B cell (primary cell): ENCODE results near the gene RERGL. TPM values are rescaled to one million over a fixed set of nuclear protein-coding genes. Genes with fewer than 3 reads are reported as not detected.

Experiments used
- ATAC-seq: fragments of 200-7000 bp; cut with Tn5 transposase; one replicate; pipeline ENCODE4 v1.10.0; 2021; ENCODE audit warnings: low read depth, mild to moderate bottlenecking, moderate number of reproducible peaks, moderate library complexity
- CTCF ChIA-PET: fragments of 350-600 bp; sonication (Branson Sonifier 250); formaldehyde crosslinking; loops from one replicate; lab custom pipeline; 2021; ENCODE audit warnings: antibody characterized with exemption, inconsistent platforms; lab: Charles Lee
- POLR2A ChIA-PET: fragments of 350-600 bp; sonication (Branson Sonifier 250); formaldehyde crosslinking; loops from one replicate; lab custom pipeline; 2021; ENCODE audit warnings: antibody characterized with exemption; lab: Charles Lee
- DNase-seq: peaks from one replicate; pipeline ENCODE4 v3.0.0; 2013
- H2AFZ ChIP-seq: 2 replicates; pipeline ENCODE4 v1.6.1; 2012; ENCODE audit warnings: mild to moderate bottlenecking, low read depth, low read length; ENCODE audit not compliant: insufficient read depth, poor library complexity, severe bottlenecking
- H3K27ac ChIP-seq, 2 donors: 1 replicate in 1 of 2; 2 replicates in 1 of 2; pipeline ENCODE4 v1.5.1; 2012 to 2013; ENCODE audit warnings: low read length in 2 of 2, mild to moderate bottlenecking in 2 of 2, moderate library complexity in 1 of 2
- H3K27me3 ChIP-seq, 4 experiments: fragments of 200-600 bp in 1 of 4; sonication (generic) in 1 of 4; replicated peaks in 1 of 4; 1 replicate in 2 of 4; 2 replicates in 2 of 4; pipeline versions ENCODE4 v1.6.1 to v1.7.0; 2013 to 2016; ENCODE audit warnings: low read length in 3 of 4, mild to moderate bottlenecking in 2 of 4, mixed read lengths in 1 of 4, moderate library complexity in 1 of 4; ENCODE audit not compliant: insufficient read depth in 4 of 4, control insufficient read depth in 3 of 4; ENCODE audit errors: control extremely low read depth in 1 of 4
- H3K36me3 ChIP-seq, 2 experiments: replicated peaks in 1 of 2; 1 replicate in 1 of 2; 2 replicates in 1 of 2; pipeline versions ENCODE4 v1.6.1 to v1.7.1; 2013; ENCODE audit warnings: low read length in 1 of 2; ENCODE audit not compliant: insufficient read depth in 2 of 2, control insufficient read depth in 1 of 2; ENCODE audit errors: control extremely low read depth in 1 of 2, extremely low read depth in 1 of 2
- H3K4me1 ChIP-seq, 2 donors: fragments of 200-600 bp in 1 of 2; sonication (generic) in 1 of 2; 1 replicate in 1 of 2; 2 replicates in 1 of 2; pipeline versions ENCODE4 v1.5.1 to v1.6.1; 2013 to 2017; ENCODE audit warnings: low read length in 2 of 2; ENCODE audit not compliant: control insufficient read depth in 2 of 2, insufficient read depth in 2 of 2
- H3K4me2 ChIP-seq: replicated peaks from 2 replicates; pipeline ENCODE3; 2012; ENCODE audit warnings: mild to moderate bottlenecking, low read depth, low read length; ENCODE audit not compliant: poor library complexity, severe bottlenecking
- H3K4me3 ChIP-seq, 5 experiments: fragments of 200-600 bp in 1 of 5; sonication (generic) in 1 of 5; 1 replicate in 3 of 5; 2 replicates in 2 of 5; pipeline versions ENCODE4 v1.5.1 to v1.7.0; 2011 to 2016; ENCODE audit warnings: low read length in 4 of 5, mild to moderate bottlenecking in 4 of 5, low read depth in 2 of 5, control low read depth in 1 of 5, moderate library complexity in 1 of 5; ENCODE audit not compliant: insufficient read depth in 1 of 5; ENCODE audit errors: control extremely low read depth in 1 of 5, extremely low read depth in 1 of 5
- H3K79me2 ChIP-seq: fragments of 200-600 bp; sonication (generic); one replicate; pipeline ENCODE4 v1.6.0; 2016; ENCODE audit warnings: low read length; ENCODE audit not compliant: control insufficient read depth, insufficient read depth
- H3K9ac ChIP-seq: fragments of 200-600 bp; sonication (generic); 2 replicates; pipeline ENCODE4 v1.6.1; 2017; ENCODE audit warnings: mild to moderate bottlenecking, low read length, moderate library complexity
- H3K9me3 ChIP-seq, 3 donors: one replicate each; pipeline versions ENCODE4 v1.6.1 to v1.7.1; 2013; ENCODE audit warnings: low read length in 2 of 3; ENCODE audit not compliant: control insufficient read depth in 2 of 3, insufficient read depth in 1 of 3; ENCODE audit errors: control extremely low read depth in 1 of 3
- H4K20me1 ChIP-seq: 2 replicates; pipeline ENCODE4 v1.6.0; 2012; ENCODE audit warnings: mild to moderate bottlenecking, low read length; ENCODE audit not compliant: insufficient read depth, control insufficient read depth, poor library complexity, severe bottlenecking
- H3K27ac Mint-ChIP-seq: one replicate; pipeline ENCODE4 v1.8.0; 2021; ENCODE audit warnings: mixed read lengths
- H3K27me3 Mint-ChIP-seq: one replicate; pipeline ENCODE4 v1.8.0; 2021; ENCODE audit warnings: mixed read lengths
- H3K4me1 Mint-ChIP-seq: one replicate; pipeline ENCODE4 v1.8.0; 2021; ENCODE audit warnings: mixed read lengths
- H3K4me3 Mint-ChIP-seq: one replicate; pipeline ENCODE4 v1.8.0; 2021; ENCODE audit warnings: mixed read lengths
- H3K9me3 Mint-ChIP-seq: one replicate; pipeline ENCODE4 v1.8.0; 2022; ENCODE audit warnings: mixed read lengths; ENCODE audit not compliant: insufficient read depth
- CTCF ChIP-seq: fragments of 200-600 bp; IDR thresholded peaks from one replicate; pipeline ENCODE4 v1.8.0; 2022; ENCODE audit warnings: antibody characterized with exemption, mild to moderate bottlenecking
- EZH2 ChIP-seq: IDR thresholded peaks from 2 replicates; pipeline ENCODE4 v1.6.1; 2012; ENCODE audit warnings: borderline replicate concordance, low read depth, mild to moderate bottlenecking, moderate library complexity, low read length; ENCODE audit not compliant: insufficient read depth, poor library complexity, severe bottlenecking
- WGBS: methylation state at CpG from one replicate; pipeline ENCODE4 v1.1.5; 2013; ENCODE audit warnings: missing lambda C conversion rate; ENCODE audit not compliant: insufficient coverage; 5-methylcytosine and 5-hydroxymethylcytosine counted together
- intact Hi-C: fragments of 100-400 bp; cut with micrococcal nuclease; formaldehyde crosslinking; loops from one replicate; pipeline ENCODE4 v1.10.0; 2022
- polyA plus RNA-seq: library from polyadenylated mRNA; depleted of rRNA; stranded (reverse); fragments of >200 nt; gene quantifications from 2 replicates; pipeline ENCODE4 v1.2.3, GENCODE V29; 2012
- total RNA-seq, 2 donors: library from RNA; stranded (reverse); fragments of 120-200 nt in 1 of 2; gene quantifications; 1 replicate in 1 of 2; 2 replicates in 1 of 2; pipeline versions ENCODE4 v1.2.3 to v1.2.4, GENCODE V29; 2013 to 2022

RERGL gene
- total and polyA plus RNA-seq, 2 donors (not counting 1 experiment from before 2014, with no cell fraction given), result not detected

DNA sequence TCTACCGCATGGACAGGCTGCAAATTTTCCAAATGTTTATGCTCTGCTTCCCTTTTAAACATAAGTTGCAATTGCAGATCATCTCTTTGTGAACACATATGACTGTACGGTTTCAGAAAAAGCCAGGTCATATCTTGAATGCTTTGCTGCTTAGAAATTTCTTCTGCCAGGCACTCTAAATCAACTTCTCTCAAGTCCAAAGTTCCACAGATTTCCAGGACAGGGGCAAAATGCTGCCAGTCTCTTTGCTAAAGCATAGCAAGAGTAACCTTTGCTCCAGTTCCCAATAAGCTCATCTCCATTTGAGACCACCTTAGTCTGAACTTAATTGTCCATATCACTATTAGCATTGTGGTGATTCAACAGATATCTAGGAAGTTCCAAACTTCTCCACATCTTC lies 13.6 kb upstream of the RERGL start:
- WGBS, result 100% methylated on average over 2 of the region's 2 CpGs
- Mint-ChIP-seq H3K4me3 (no peak overlapping the region), H3K4me1 (peaks cover 4% of the 10 kb centered on the region), H3K9me3 (no peaks in the 10 kb centered on the region), H3K27me3 (no peaks in the 10 kb centered on the region), H3K27ac (no peak overlapping the region)
- ATAC-seq (no peak), DNase-seq (no peak)
- POLR2A ChIA-PET, result no interaction called here
- Histone ChIP-seq H3K4me2 (no peak overlapping the region), H3K36me3 (no peaks in the 10 kb centered on the region), H3K79me2 (no peaks in the 10 kb centered on the region), H3K9me3 (peaks cover 0 to 3% (median 1%) of the 10 kb centered on the region in 3 donors), H3K27ac (no peak overlapping the region), H3K9ac (no peak overlapping the region), H3K4me3 (no peak overlapping the region), H3K27me3 (no peaks in the 10 kb centered on the region), H4K20me1 (no peaks in the 10 kb centered on the region), H3K4me1 (no peaks in the 10 kb centered on the region), H2AFZ (no peak overlapping the region)
- intact Hi-C loops, result no loop called here
- CTCF ChIA-PET, result no interaction called here
- TF ChIP-seq CTCF (no peak), EZH2 (no peak)

- no peak overlapping the region for H3K4me2 ChIP-seq
- no peaks in the 10 kb centered on the region for H3K4me1 ChIP-seq
- DNase-seq, result no peak
- H3K27ac ChIP-seq, result no peak overlapping the region
- WGBS, result no CpG with 5 or more reads among the region's 2 CpGs
- no peaks in the 10 kb centered on the region for H3K27me3 ChIP-seq
- H4K20me1 ChIP-seq, result no peaks in the 10 kb centered on the region
- POLR2A ChIA-PET, result no interaction called here
- H3K27me3 Mint-ChIP-seq, result no peaks in the 10 kb centered on the region
- no peak overlapping the region for H2AFZ ChIP-seq
- H3K9ac ChIP-seq, result no peak overlapping the region
- H3K79me2 ChIP-seq, result no peaks in the 10 kb centered on the region
- H3K9me3 ChIP-seq, result peaks cover 0 to 3% (median 0%) of the 10 kb centered on the region in 3 donors
- peaks cover 4% of the 10 kb centered on the region for H3K4me1 Mint-ChIP-seq
- no peak overlapping the region for H3K27ac Mint-ChIP-seq
- no peaks in the 10 kb centered on the region for H3K9me3 Mint-ChIP-seq
- intact Hi-C loops, result no loop called here
- CTCF ChIA-PET, result no interaction called here
- no peaks in the 10 kb centered on the region for H3K36me3 ChIP-seq
- no peak overlapping the region for H3K4me3 ChIP-seq
- TF ChIP-seq EZH2 (no peak), CTCF (no peak)
- no peak overlapping the region for H3K4me3 Mint-ChIP-seq
- ATAC-seq, result no peak
Observed at GRCh38 chr12:18101043-18101442, 11.1 kb upstream of the RERGL start.
